Mesothelial cell of epicardium (in vitro differentiated cells): ENCODE measurements around the gene SORBS1. TPM values are rescaled to one million over a fixed set of nuclear protein-coding genes. Genes with fewer than 3 reads are reported as not detected.

ENCODE experiments used
- DNase-seq, 2 experiments: peaks; one replicate each; pipeline ENCODE4 v3.0.0; 2021; ENCODE audit warnings: low spot score in 2 of 2; ENCODE audit not compliant: unreplicated experiment in 2 of 2
- H3K27ac Mint-ChIP-seq: 2 replicates; pipeline ENCODE4 v1.8.0; 2021; ENCODE audit warnings: mixed read lengths
- H3K27me3 Mint-ChIP-seq: 2 replicates; pipeline ENCODE4 v1.8.0; 2021; ENCODE audit warnings: low read depth, mixed read lengths
- H3K36me3 Mint-ChIP-seq: 2 replicates; pipeline ENCODE4 v1.8.0; 2021; ENCODE audit warnings: mixed read lengths
- H3K4me1 Mint-ChIP-seq: 2 replicates; pipeline ENCODE4 v1.8.0; 2021; ENCODE audit warnings: mixed read lengths
- H3K4me3 Mint-ChIP-seq: 2 replicates; pipeline ENCODE4 v1.8.0; 2021; ENCODE audit warnings: mild to moderate bottlenecking, moderate library complexity, mixed read lengths
- H3K9me3 Mint-ChIP-seq: 2 replicates; pipeline ENCODE4 v1.8.0; 2021; ENCODE audit warnings: mixed read lengths
- total RNA-seq: library from RNA; stranded (reverse); gene quantifications from 3 replicates; pipeline ENCODE4 v1.2.1, GENCODE V29; 2021
- TF ChIP-seq, protein P1 (sequence below): fragments of 200-600 bp; sonication (generic); IDR thresholded peaks from one replicate; pipeline ENCODE4 v1.5.0; 2021; ENCODE audit warnings: antibody characterized with exemption; ENCODE audit not compliant: unreplicated experiment

Gene SORBS1
- total RNA-seq, 1 donor from 2014 or later, result 24.9 TPM

DNA sequence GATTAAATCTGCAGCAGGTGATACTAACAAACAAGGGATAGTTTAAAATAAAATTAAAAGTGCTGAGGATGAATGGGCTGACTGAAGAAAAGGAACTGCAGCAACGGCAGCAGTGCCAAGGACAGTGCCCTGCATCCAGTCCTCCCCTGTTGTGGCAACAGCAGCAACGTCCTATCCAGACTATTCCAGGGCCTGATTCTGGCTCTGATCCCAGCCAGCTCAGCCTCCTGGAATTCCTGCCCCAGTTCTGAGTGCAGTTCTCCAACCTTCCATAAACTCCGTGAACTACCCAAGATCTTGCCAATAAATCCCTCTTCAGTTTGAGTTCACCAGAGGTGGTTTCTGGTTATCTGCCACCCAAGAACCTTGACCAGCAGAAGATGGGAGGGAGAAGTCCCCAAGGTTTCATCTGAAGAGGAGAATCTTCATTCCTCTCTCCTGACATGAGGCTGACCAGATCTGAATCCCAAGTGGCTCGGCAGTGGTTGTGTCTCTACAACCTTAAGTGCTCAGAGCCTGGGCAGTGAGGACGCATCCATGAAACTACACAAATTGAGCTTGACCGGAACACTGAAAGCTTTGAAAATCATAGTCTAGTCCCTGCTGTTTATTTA is 115.8 kb downstream of the SORBS1 start:
- Mint-ChIP-seq H3K36me3 (no peaks in the 10 kb centered on the region), H3K27me3 (no peaks in the 10 kb centered on the region), H3K27ac (peak overlapping the region; percentile 53), H3K4me1 (peaks cover 31% of the 10 kb centered on the region), H3K9me3 (no peaks in the 10 kb centered on the region), H3K4me3 (no peak overlapping the region)
- no peak for DNase-seq
- TF ChIP-seq, protein P1, sequence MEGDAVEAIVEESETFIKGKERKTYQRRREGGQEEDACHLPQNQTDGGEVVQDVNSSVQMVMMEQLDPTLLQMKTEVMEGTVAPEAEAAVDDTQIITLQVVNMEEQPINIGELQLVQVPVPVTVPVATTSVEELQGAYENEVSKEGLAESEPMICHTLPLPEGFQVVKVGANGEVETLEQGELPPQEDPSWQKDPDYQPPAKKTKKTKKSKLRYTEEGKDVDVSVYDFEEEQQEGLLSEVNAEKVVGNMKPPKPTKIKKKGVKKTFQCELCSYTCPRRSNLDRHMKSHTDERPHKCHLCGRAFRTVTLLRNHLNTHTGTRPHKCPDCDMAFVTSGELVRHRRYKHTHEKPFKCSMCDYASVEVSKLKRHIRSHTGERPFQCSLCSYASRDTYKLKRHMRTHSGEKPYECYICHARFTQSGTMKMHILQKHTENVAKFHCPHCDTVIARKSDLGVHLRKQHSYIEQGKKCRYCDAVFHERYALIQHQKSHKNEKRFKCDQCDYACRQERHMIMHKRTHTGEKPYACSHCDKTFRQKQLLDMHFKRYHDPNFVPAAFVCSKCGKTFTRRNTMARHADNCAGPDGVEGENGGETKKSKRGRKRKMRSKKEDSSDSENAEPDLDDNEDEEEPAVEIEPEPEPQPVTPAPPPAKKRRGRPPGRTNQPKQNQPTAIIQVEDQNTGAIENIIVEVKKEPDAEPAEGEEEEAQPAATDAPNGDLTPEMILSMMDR, result no peak

DNA sequence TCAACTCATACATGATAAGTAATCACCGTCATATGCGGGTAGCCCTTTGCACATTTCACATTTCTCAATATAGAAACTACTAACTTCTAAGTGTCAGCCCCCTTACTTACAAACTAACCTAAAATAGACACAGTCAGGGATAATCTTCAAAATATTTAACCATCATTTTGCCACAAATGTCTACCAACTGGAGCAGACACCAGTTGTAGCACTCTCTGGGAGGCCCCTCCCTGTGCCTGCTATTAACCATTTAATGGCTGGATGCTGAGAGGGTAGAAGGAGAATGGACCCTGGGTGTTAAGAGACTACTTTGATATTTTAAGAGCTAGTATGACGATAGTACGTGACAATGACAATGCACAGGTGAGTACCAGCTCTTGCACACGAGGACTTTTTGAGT is 116.4 kb downstream of the SORBS1 start:
- TF ChIP-seq, protein P1, result no peak
- H3K27ac Mint-ChIP-seq, result peak overlapping the region; percentile 0

DNA sequence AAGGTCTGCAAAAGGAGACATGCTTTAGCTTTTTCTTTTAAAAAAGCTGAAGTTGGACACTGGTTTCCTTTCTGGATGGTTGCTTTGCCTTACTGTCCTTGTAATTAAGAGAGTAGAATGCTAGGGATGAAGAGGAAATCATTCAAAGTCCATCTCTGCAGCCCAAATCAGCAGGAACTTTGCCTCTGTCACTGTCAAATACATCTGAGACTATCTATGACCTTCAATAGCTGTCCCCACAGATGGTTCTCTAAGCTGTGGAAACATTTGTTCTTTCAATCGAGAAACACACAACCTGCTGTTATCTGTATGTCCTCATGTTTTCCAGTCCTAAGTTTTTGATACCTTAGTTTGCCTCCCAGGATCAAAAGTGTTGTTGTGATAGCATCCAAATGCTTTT is 117.5 kb downstream of the SORBS1 start:
- Mint-ChIP-seq H3K36me3 (no peaks in the 10 kb centered on the region), H3K27me3 (no peaks in the 10 kb centered on the region), H3K27ac (no peak overlapping the region), H3K4me3 (no peak overlapping the region), H3K4me1 (peaks cover 31% of the 10 kb centered on the region), H3K9me3 (no peaks in the 10 kb centered on the region)
- no peak for DNase-seq
- TF ChIP-seq, protein P1, result no peak

More for the DNA sequence above, 116.4 kb downstream of the SORBS1 start:
- H3K27me3 Mint-ChIP-seq, result no peaks in the 10 kb centered on the region
- H3K4me1 Mint-ChIP-seq, result peaks cover 31% of the 10 kb centered on the region
- DNase-seq, result no peak
- H3K9me3 Mint-ChIP-seq, result no peaks in the 10 kb centered on the region
- no peaks in the 10 kb centered on the region for H3K36me3 Mint-ChIP-seq
- H3K4me3 Mint-ChIP-seq, result no peak overlapping the region

DNA sequence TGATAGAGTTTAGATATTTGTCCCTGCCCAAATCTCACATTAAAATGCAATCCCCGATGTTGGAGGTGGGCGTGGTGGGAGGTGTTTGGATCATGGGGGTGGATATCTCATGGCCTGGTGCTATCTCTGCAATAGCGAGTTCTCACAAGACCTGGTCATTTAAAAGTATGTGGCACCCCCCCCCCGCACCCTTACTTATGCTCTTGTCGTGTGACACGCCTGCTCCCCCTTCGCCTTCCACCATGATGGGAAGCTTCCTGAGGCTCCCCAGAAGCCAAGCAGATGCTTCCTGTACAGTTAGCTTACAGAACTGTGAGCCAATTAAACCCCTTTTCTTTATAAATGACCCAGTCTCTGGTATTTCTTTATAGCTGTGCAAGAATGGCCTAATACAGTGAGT is 118.8 kb downstream of the SORBS1 start:
- Mint-ChIP-seq H3K4me1 (peaks cover 23% of the 10 kb centered on the region), H3K4me3 (no peak overlapping the region), H3K36me3 (no peaks in the 10 kb centered on the region), H3K27ac (no peak overlapping the region), H3K27me3 (no peaks in the 10 kb centered on the region), H3K9me3 (no peaks in the 10 kb centered on the region)
- DNase-seq, result no peak
- TF ChIP-seq, protein P1, result no peak

DNA sequence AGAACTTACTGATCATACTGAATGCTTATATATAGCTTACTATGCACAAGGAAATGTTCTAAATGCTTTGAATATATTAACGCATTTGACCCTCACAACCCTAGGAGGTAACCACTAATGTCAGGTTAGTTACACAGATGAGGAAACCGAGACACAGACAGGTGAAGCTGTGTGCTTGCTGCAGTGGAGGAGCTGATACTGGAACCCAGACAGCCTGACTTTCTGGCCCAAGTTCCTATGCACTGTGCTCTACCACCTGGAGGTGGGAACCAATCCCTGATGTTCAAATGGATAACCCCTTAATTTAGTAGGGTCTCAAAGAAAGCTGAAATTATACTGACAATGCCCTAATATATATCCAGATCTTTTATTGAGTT is 119.6 kb downstream of the SORBS1 start:
- no peak for DNase-seq
- Mint-ChIP-seq H3K36me3 (no peaks in the 10 kb centered on the region), H3K4me1 (peaks cover 23% of the 10 kb centered on the region)

More for the DNA sequence above, 119.6 kb downstream of the SORBS1 start:
- Mint-ChIP-seq H3K4me3 (no peak overlapping the region), H3K27me3 (no peaks in the 10 kb centered on the region), H3K27ac (no peak overlapping the region), H3K9me3 (no peaks in the 10 kb centered on the region)
- TF ChIP-seq, protein P1, result no peak
